Measurements from ENCODE around the gene RAB15.
A peak's percentile ranks its signal among the peaks of the same experiment; 100 is the strongest.
"Not testable (repeated sequence)": the region's sequence is repeated elsewhere in the genome, so short reads cannot be mapped to it uniquely, and the experiment has no call there.

The RAB15 gene

GRCh38 chr14:64937171-64937820 is 34.8 kb downstream of the RAB15 start:
- DNase-seq (ENCODE audit: low spot score): no peak

GRCh38 chr14:64935508-64935907 is 36.6 kb downstream of the RAB15 start:
- DNase-seq (ENCODE audit: low spot score): no peak

GRCh38 chr14:64934338-64934929 is 37.7 kb downstream of the RAB15 start:
- DNase-seq (ENCODE audit: low spot score): no peak

GRCh38 chr14:64932231-64932630 is 39.9 kb downstream of the RAB15 start:
- no peak for DNase-seq (ENCODE audit: low spot score)

- no peak for DNase-seq (ENCODE audit: low spot score)
Observed at GRCh38 chr14:64931123-64931522, 41.0 kb downstream of the RAB15 start.

GRCh38 chr14:64930085-64930843 is 41.9 kb downstream of the RAB15 start:
- no peak for DNase-seq (ENCODE audit: low spot score)

GRCh38 chr14:64929014-64929359 is 43.1 kb downstream of the RAB15 start:
- no peak for DNase-seq (ENCODE audit: low spot score)

GRCh38 chr14:64928239-64929013 is 43.7 kb downstream of the RAB15 start:
- DNase-seq (ENCODE audit: low spot score): no peak

GRCh38 chr14:64927031-64927430 is 45.1 kb downstream of the RAB15 start:
- no peak for DNase-seq (ENCODE audit: low spot score)

- no peak for DNase-seq (ENCODE audit: low spot score)
Observed at GRCh38 chr14:64926398-64926995, 45.6 kb downstream of the RAB15 start.

GRCh38 chr14:64923015-64923414 is 49.1 kb downstream of the RAB15 start:
- no peak for DNase-seq (ENCODE audit: low spot score)

GRCh38 chr14:64920465-64920864 is 51.7 kb downstream of the RAB15 start:
- DNase-seq (ENCODE audit: low spot score): no peak

- no peak for DNase-seq (ENCODE audit: low spot score)
Observed at GRCh38 chr14:64919618-64920017, 52.5 kb downstream of the RAB15 start.

GRCh38 chr14:64919215-64919614 is 52.9 kb downstream of the RAB15 start:
- no peak for DNase-seq (ENCODE audit: low spot score)

GRCh38 chr14:64918216-64918615 is 53.9 kb downstream of the RAB15 start:
- no peak for DNase-seq (ENCODE audit: low spot score)

- no peak for DNase-seq (ENCODE audit: low spot score)
Observed at GRCh38 chr14:64915797-64916196, 56.3 kb downstream of the RAB15 start.

GRCh38 chr14:64915029-64915424 is 57.1 kb downstream of the RAB15 start:
- DNase-seq (ENCODE audit: low spot score): no peak

- DNase-seq (ENCODE audit: low spot score): peak; percentile 95
Observed at GRCh38 chr14:64914237-64915028, 57.7 kb downstream of the RAB15 start, which contains the start of gene CHURC1. Gene CHURC1 (plus strand): TSS chr14:64914455. CDS start chr14:64914496, 41 bp downstream.

GRCh38 chr14:64913477-64913876 is 58.7 kb downstream of the RAB15 start:
- DNase-seq (ENCODE audit: low spot score): not testable (repeated sequence)

- DNase-seq (ENCODE audit: low spot score): no peak
Observed at GRCh38 chr14:64912261-64912660, 59.9 kb downstream of the RAB15 start.

GRCh38 chr14:64910847-64911495 is 61.2 kb downstream of the RAB15 start:
- DNase-seq (ENCODE audit: low spot score): no peak
